Bronchial epithelial cell (primary cell): ENCODE results near the gene CDC37L1. TPM values are rescaled to one million over a fixed set of nuclear protein-coding genes. Genes with fewer than 3 reads are reported as not detected.

Experiments used
- DNase-seq: peaks from one replicate; pipeline ENCODE4 v3.0.0-alpha.2; 2010; ENCODE audit warnings: low read depth
- FAIRE-seq: peaks from 2 replicates; lab custom pipeline; 2011; peaks lifted over from hg19 to GRCh38; lab: Jason Lieb, UNC
- H3K27me3 ChIP-seq: 2 replicates; pipeline ENCODE4 v1.5.1; 2011; ENCODE audit warnings: low read length; ENCODE audit not compliant: control insufficient read depth, insufficient read depth
- H3K36me3 ChIP-seq: 2 replicates; pipeline ENCODE4 v1.5.1; 2011; ENCODE audit warnings: low read length; ENCODE audit not compliant: control insufficient read depth, insufficient read depth
- H3K4me3 ChIP-seq: 2 replicates; pipeline ENCODE4 v1.5.1; 2011; ENCODE audit warnings: mild to moderate bottlenecking, low read depth, low read length, control low read depth
- CTCF ChIP-seq: IDR thresholded peaks from 2 replicates; pipeline ENCODE4 v1.5.1; 2011; ENCODE audit warnings: mild to moderate bottlenecking, moderate library complexity, low read length, control low read depth, inconsistent platforms; ENCODE audit not compliant: insufficient read depth, severe bottlenecking
- total RNA-seq: library from RNA; depleted of rRNA; stranded (reverse); fragments of >200 nt; gene quantifications from 2 replicates; pipeline ENCODE4 v1.2.1, GENCODE V29; 2014

CDC37L1 gene
- total RNA-seq, 1 donor from 2014 or later: 14.0 TPM

- no peaks in the 10 kb centered on the region for H3K27me3 ChIP-seq
- FAIRE-seq: no peak
- no peak for DNase-seq
- peaks cover 1% of the 10 kb centered on the region for H3K36me3 ChIP-seq
- TF ChIP-seq CTCF: no peak
- H3K4me3 ChIP-seq: no peak overlapping the region
Observed at GRCh38 chr9:4709380-4709779, 30.0 kb downstream of the CDC37L1 start.

- no peak for DNase-seq
- peak; percentile 96 for FAIRE-seq
- no peak for TF ChIP-seq CTCF
- Histone ChIP-seq H3K36me3 (peaks cover 12% of the 10 kb centered on the region), H3K27me3 (no peaks in the 10 kb centered on the region), H3K4me3 (no peak overlapping the region)
Observed at GRCh38 chr9:4713849-4714248, 34.5 kb downstream of the CDC37L1 start.

GRCh38 chr9:4714266-4715016, 35.1 kb downstream of the CDC37L1 start:
- no peak for TF ChIP-seq CTCF
- H3K4me3 ChIP-seq: no peak overlapping the region
- DNase-seq (no peak), FAIRE-seq (no peak)
- peaks cover 15% of the 10 kb centered on the region for H3K36me3 ChIP-seq
- no peaks in the 10 kb centered on the region for H3K27me3 ChIP-seq

DNA sequence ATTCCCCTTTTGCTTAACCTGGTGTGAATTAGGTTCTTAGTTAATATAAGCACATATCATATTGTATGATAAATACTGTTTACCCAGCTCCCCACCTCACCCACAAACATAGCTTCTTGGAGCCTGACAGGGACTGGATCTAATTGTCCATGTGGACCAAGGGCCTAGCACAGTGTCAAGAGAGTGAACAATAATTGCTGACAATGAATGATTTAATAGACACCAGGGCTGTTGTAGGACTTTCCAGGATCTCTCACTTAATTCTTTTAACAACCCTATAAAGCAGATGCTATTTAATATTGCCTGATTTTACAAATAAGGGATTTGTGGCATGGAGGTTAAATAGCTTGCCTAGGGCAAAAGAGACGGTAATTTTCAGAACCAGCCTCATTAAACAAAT, 36.8 kb downstream of the CDC37L1 start:
- no peaks in the 10 kb centered on the region for H3K27me3 ChIP-seq
- FAIRE-seq (no peak), DNase-seq (no peak)
- no peak for TF ChIP-seq CTCF
- H3K4me3 ChIP-seq: no peak overlapping the region
- H3K36me3 ChIP-seq: peaks cover 14% of the 10 kb centered on the region

DNA sequence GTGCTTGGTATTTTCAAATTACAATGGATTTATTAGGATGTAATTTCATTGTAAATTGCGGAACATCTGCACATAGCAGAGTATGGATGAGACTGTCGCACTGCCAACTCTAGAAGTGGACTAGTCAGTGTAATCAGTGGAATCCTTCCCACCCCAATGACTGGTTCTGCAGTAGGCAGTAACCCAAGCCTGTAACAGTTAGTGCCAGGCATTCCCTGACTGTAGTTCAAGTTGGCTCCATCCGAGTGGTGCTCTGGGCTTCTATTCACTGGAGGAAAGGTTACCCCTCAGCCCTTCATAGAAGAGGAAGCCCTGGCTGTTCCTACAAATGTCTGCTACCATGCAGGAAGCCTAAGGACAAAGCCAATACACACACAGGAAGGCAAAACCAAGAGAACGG, 38.4 kb downstream of the CDC37L1 start:
- Histone ChIP-seq H3K27me3 (no peaks in the 10 kb centered on the region), H3K36me3 (peaks cover 17% of the 10 kb centered on the region), H3K4me3 (no peak overlapping the region)
- TF ChIP-seq CTCF: no peak
- DNase-seq: no peak
- no peak for FAIRE-seq

- Histone ChIP-seq H3K27me3 (no peaks in the 10 kb centered on the region), H3K4me3 (no peak overlapping the region), H3K36me3 (peaks cover 17% of the 10 kb centered on the region)
- TF ChIP-seq CTCF: no peak
- FAIRE-seq (no peak), DNase-seq (no peak)
Observed at GRCh38 chr9:4718911-4719310, 39.5 kb downstream of the CDC37L1 start.
